Parathyroid adenoma (tissue), 2 donors: Measurements from ENCODE around the gene MAP1LC3C.
A peak's percentile ranks its signal among the peaks of the same experiment; 100 is the strongest.

Experiments
- H2AFZ ChIP-seq: fragments of 300-600 bp; sonication (generic); one replicate; pipeline ENCODE4 v1.7.0; 2017; ENCODE audit warnings: antibody characterized with exemption, mild to moderate bottlenecking
- H3K27ac ChIP-seq: fragments of 300-600 bp; sonication (generic); one replicate; pipeline ENCODE4 v1.7.0; 2017
- H3K27me3 ChIP-seq: fragments of 300-600 bp; sonication (generic); one replicate; pipeline ENCODE4 v1.7.0; 2017; ENCODE audit warnings: low read length; ENCODE audit not compliant: control insufficient read depth, insufficient read depth
- H3K36me3 ChIP-seq: fragments of 300-600 bp; sonication (generic); one replicate; pipeline ENCODE4 v1.7.0; 2017; ENCODE audit warnings: low read length; ENCODE audit not compliant: control insufficient read depth, insufficient read depth
- H3K4me1 ChIP-seq: fragments of 300-600 bp; sonication (generic); one replicate; pipeline ENCODE4 v1.7.0; 2017; ENCODE audit warnings: control low read depth
- H3K4me2 ChIP-seq: fragments of 300-600 bp; sonication (generic); one replicate; pipeline ENCODE4 v1.7.0; 2017; ENCODE audit warnings: low read length
- H3K4me3 ChIP-seq: fragments of 300-600 bp; sonication (generic); one replicate; pipeline ENCODE4 v1.7.0; 2017; ENCODE audit warnings: low read depth, low read length
- H3K79me2 ChIP-seq: fragments of 300-600 bp; sonication (generic); one replicate; pipeline ENCODE4 v1.7.0; 2017; ENCODE audit warnings: control low read depth
- H3K9ac ChIP-seq: fragments of 300-600 bp; sonication (generic); one replicate; pipeline ENCODE4 v1.7.0; 2017; ENCODE audit warnings: mild to moderate bottlenecking
- H3K9me3 ChIP-seq: fragments of 300-600 bp; sonication (generic); one replicate; pipeline ENCODE4 v1.7.0; 2017; ENCODE audit warnings: low read length; ENCODE audit not compliant: control insufficient read depth
- TF ChIP-seq, protein P1 (sequence below): fragments of 300-600 bp; sonication (generic); IDR thresholded peaks from one replicate; pipeline ENCODE4 v1.7.0; 2017; ENCODE audit warnings: antibody characterized with exemption, mild to moderate bottlenecking
- donor health status: primary hyperparathyroidism.

MAP1LC3C gene

DNA sequence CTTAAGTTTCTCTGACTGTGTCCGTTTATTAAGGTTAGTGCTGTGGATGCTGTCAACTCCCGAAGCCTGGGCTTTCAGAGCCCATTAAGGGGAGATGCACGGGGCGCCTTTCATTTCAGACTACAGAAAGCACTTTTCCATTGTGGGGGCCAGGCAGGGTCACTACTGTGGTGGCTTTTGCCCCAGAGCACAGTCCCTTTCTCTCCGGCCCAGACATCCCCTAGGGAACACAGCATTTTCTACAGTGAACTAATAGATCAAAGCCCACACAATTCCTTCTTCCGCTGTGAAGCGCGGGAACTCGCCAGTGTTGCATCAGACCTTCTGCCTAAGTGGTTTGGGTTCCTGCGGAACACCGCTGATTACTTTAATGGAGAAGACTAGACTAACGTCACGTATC is 26.8 kb upstream of the MAP1LC3C start:
- Histone ChIP-seq H3K36me3 (no peaks in the 10 kb centered on the region), H3K9ac (no peak overlapping the region), H3K9me3 (no peaks in the 10 kb centered on the region), H3K27me3 (no peaks in the 10 kb centered on the region), H3K4me1 (no peaks in the 10 kb centered on the region), H2AFZ (no peak overlapping the region), H3K4me3 (no peak overlapping the region), H3K27ac (no peak overlapping the region), H3K79me2 (no peaks in the 10 kb centered on the region), H3K4me2 (no peak overlapping the region)
- TF ChIP-seq, protein P1, sequence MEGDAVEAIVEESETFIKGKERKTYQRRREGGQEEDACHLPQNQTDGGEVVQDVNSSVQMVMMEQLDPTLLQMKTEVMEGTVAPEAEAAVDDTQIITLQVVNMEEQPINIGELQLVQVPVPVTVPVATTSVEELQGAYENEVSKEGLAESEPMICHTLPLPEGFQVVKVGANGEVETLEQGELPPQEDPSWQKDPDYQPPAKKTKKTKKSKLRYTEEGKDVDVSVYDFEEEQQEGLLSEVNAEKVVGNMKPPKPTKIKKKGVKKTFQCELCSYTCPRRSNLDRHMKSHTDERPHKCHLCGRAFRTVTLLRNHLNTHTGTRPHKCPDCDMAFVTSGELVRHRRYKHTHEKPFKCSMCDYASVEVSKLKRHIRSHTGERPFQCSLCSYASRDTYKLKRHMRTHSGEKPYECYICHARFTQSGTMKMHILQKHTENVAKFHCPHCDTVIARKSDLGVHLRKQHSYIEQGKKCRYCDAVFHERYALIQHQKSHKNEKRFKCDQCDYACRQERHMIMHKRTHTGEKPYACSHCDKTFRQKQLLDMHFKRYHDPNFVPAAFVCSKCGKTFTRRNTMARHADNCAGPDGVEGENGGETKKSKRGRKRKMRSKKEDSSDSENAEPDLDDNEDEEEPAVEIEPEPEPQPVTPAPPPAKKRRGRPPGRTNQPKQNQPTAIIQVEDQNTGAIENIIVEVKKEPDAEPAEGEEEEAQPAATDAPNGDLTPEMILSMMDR, result no peak

- Histone ChIP-seq H3K9ac (no peak overlapping the region), H3K79me2 (no peaks in the 10 kb centered on the region)
Observed at GRCh38 chr1:242023805-242024204, 24.9 kb upstream of the MAP1LC3C start.

DNA sequence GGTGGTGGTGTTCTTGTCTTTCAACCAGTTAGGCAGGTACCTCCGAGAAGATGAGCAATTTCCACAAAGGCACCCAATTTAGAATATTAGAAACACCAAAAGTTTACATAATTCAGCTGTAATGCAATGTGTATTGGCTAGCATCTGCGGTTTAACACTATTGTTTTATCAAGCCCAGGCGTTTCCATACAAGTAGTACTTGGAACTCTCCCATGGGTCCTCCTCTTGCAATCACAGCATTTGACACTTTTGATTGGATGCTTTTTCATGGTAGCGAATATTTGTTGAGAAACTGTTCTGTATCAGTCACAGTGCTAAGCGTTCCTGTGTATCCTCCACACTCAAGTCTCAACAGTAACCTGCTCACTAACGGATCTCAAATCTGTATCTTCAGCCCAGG is 20.1 kb upstream of the MAP1LC3C start:
- Histone ChIP-seq H3K9me3 (no peaks in the 10 kb centered on the region), H2AFZ (no peak overlapping the region), H3K36me3 (no peaks in the 10 kb centered on the region), H3K27me3 (no peaks in the 10 kb centered on the region), H3K27ac (no peak overlapping the region), H3K4me2 (no peak overlapping the region), H3K9ac (no peak overlapping the region), H3K4me3 (no peak overlapping the region), H3K79me2 (no peaks in the 10 kb centered on the region), H3K4me1 (no peaks in the 10 kb centered on the region)
- TF ChIP-seq, protein P1, result no peak

More at GRCh38 chr1:242023805-242024204, 24.9 kb upstream of the MAP1LC3C start:
- no peak overlapping the region for H3K4me3 ChIP-seq
- no peaks in the 10 kb centered on the region for H3K4me1 ChIP-seq
- no peaks in the 10 kb centered on the region for H3K36me3 ChIP-seq
- H3K4me2 ChIP-seq, result no peak overlapping the region
- TF ChIP-seq, protein P1, result no peak
- no peaks in the 10 kb centered on the region for H3K27me3 ChIP-seq
- no peaks in the 10 kb centered on the region for H3K9me3 ChIP-seq
- H3K27ac ChIP-seq, result no peak overlapping the region
- no peak overlapping the region for H2AFZ ChIP-seq

DNA sequence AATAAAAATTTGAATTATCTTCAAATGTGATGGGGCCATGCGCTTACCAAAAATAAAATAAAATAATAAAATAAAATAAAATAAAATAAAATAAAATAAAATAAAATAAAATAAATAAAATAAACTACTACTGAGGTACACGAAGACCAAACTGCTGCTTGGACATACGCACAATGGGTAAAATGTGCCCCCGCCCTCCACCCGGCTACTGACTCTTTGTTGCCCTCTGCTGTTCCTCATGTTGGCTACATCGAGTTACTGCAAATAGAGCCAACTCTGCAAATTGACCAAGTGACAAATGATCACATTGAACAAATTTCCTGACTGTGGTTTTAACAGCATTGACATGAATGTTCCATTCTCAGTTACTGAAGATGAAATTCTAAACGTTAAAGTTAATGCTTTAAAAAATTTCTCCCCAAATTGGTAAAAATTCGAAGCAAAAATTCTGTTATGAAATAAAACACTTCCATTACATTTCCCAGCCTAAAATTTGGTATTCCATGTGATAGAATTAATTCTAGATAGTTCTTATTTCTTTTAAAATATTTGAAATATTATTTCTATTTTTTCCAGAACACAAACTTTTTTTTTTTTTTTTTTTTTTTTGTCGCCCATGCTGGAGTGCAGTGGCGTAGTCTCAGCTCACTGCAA is 18.8 kb upstream of the MAP1LC3C start:
- no peak overlapping the region for H3K27ac ChIP-seq
- H3K4me2 ChIP-seq, result no peak overlapping the region
- no peaks in the 10 kb centered on the region for H3K27me3 ChIP-seq
- H3K4me3 ChIP-seq, result no peak overlapping the region
- H3K9ac ChIP-seq, result no peak overlapping the region
- H3K9me3 ChIP-seq, result no peaks in the 10 kb centered on the region
- TF ChIP-seq, protein P1, result peak; percentile 46
- no peaks in the 10 kb centered on the region for H3K79me2 ChIP-seq
- no peaks in the 10 kb centered on the region for H3K36me3 ChIP-seq
- no peak overlapping the region for H2AFZ ChIP-seq
- H3K4me1 ChIP-seq, result no peaks in the 10 kb centered on the region

- no peaks in the 10 kb centered on the region for H3K27me3 ChIP-seq
- H3K9ac ChIP-seq, result no peak overlapping the region
- no peaks in the 10 kb centered on the region for H3K4me1 ChIP-seq
- no peaks in the 10 kb centered on the region for H3K79me2 ChIP-seq
- TF ChIP-seq, protein P1, result no peak
- no peaks in the 10 kb centered on the region for H3K36me3 ChIP-seq
- no peak overlapping the region for H3K4me2 ChIP-seq
- no peaks in the 10 kb centered on the region for H3K9me3 ChIP-seq
- H3K27ac ChIP-seq, result no peak overlapping the region
- H3K4me3 ChIP-seq, result no peak overlapping the region
- no peak overlapping the region for H2AFZ ChIP-seq
Observed at GRCh38 chr1:242016479-242016878, 17.6 kb upstream of the MAP1LC3C start.
